Activated B cell treated with CpG ODN at 0.5 μM for 24 hours (primary cell): ENCODE data around the gene KDR. TPM values are rescaled to one million over a fixed set of nuclear protein-coding genes. Genes with fewer than 3 reads are reported as not detected.

Experiments used
- ATAC-seq: fragments of 200-7000 bp; cut with Tn5 transposase; one replicate; pipeline ENCODE4 v1.10.0; 2021; ENCODE audit warnings: low read depth, mild to moderate bottlenecking, moderate library complexity
- CTCF ChIA-PET: fragments of 350-600 bp; sonication (Branson Sonifier 250); formaldehyde crosslinking; loops from one replicate; lab custom pipeline; 2021; ENCODE audit warnings: antibody characterized with exemption; lab: Charles Lee
- POLR2A ChIA-PET: fragments of 350-600 bp; sonication (Branson Sonifier 250); formaldehyde crosslinking; loops from one replicate; lab custom pipeline; 2021; ENCODE audit warnings: antibody characterized with exemption; lab: Charles Lee
- DNase-seq: peaks from one replicate; pipeline ENCODE4 v3.0.0; 2022
- H3K27ac Mint-ChIP-seq: one replicate; pipeline ENCODE4 v1.8.0; 2020; ENCODE audit warnings: mixed read lengths
- H3K27me3 Mint-ChIP-seq: one replicate; pipeline ENCODE4 v1.8.0; 2021; ENCODE audit warnings: mixed read lengths
- H3K36me3 Mint-ChIP-seq: one replicate; pipeline ENCODE4 v1.8.0; 2021; ENCODE audit warnings: low read depth, mixed read lengths
- H3K4me1 Mint-ChIP-seq: one replicate; pipeline ENCODE4 v1.8.0; 2021; ENCODE audit warnings: mixed read lengths
- H3K4me3 Mint-ChIP-seq: one replicate; pipeline ENCODE4 v1.8.0; 2020; ENCODE audit warnings: mild to moderate bottlenecking, mixed read lengths
- H3K9me3 Mint-ChIP-seq: one replicate; pipeline ENCODE4 v1.8.0; 2020; ENCODE audit warnings: mixed read lengths
- intact Hi-C: fragments of 100-400 bp; cut with micrococcal nuclease; formaldehyde crosslinking; loops from one replicate; pipeline ENCODE4 v1.15.1; 2024
- total RNA-seq: library from RNA; stranded (reverse); gene quantifications from 2 replicates; pipeline ENCODE4 v1.2.3, GENCODE V29; 2022
- TF ChIP-seq, protein P1 (sequence below): fragments of 200-600 bp; IDR thresholded peaks from one replicate; pipeline ENCODE4 v1.8.0; 2022; ENCODE audit warnings: antibody characterized with exemption, mild to moderate bottlenecking

KDR gene
- total RNA-seq, 1 donor from 2014 or later = not detected

DNA sequence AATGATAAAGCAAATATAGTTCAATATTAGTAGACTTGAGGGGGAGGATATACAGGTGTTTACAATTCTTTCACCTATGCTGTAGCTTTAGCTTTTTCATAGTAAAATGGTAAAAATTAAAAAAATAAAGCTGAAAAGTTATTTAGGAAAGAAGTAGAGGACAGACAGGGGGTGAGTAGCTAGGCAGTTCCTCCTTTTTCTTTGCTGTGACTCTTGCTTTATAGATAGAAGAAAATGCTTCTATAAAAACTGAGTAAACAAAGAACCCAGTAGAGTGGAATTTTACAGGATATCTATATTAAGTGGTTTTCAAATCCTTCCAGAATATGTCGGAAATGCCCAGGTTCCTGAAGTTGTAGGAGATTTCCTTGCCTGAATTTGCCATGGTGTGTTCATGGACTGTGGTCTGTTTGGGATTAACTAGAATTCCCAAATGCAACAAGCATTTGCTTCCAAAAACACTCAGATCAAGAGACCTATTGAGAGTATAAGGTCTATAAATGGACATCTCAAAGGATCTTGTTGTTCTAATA, 74.9 kb downstream of the KDR start:
- ChIA-PET CTCF (no interaction called here), POLR2A (no interaction called here)
- Mint-ChIP-seq H3K36me3 (no peaks in the 10 kb centered on the region), H3K27ac (no peak overlapping the region), H3K4me3 (no peak overlapping the region), H3K27me3 (no peaks in the 10 kb centered on the region), H3K9me3 (peaks cover 9% of the 10 kb centered on the region), H3K4me1 (no peaks in the 10 kb centered on the region)
- TF ChIP-seq, protein P1, sequence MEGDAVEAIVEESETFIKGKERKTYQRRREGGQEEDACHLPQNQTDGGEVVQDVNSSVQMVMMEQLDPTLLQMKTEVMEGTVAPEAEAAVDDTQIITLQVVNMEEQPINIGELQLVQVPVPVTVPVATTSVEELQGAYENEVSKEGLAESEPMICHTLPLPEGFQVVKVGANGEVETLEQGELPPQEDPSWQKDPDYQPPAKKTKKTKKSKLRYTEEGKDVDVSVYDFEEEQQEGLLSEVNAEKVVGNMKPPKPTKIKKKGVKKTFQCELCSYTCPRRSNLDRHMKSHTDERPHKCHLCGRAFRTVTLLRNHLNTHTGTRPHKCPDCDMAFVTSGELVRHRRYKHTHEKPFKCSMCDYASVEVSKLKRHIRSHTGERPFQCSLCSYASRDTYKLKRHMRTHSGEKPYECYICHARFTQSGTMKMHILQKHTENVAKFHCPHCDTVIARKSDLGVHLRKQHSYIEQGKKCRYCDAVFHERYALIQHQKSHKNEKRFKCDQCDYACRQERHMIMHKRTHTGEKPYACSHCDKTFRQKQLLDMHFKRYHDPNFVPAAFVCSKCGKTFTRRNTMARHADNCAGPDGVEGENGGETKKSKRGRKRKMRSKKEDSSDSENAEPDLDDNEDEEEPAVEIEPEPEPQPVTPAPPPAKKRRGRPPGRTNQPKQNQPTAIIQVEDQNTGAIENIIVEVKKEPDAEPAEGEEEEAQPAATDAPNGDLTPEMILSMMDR = no peak
- DNase-seq = no peak
- no peak for ATAC-seq
- intact Hi-C loops = no loop called here

GRCh38 chr4:55038176-55038890, 87.1 kb downstream of the KDR start:
- TF ChIP-seq, protein P1 = no peak
- no peak for ATAC-seq
- intact Hi-C loops = no loop called here
- no peak overlapping the region for H3K4me3 Mint-ChIP-seq
- no peaks in the 10 kb centered on the region for H3K27me3 Mint-ChIP-seq
- peaks cover 6% of the 10 kb centered on the region for H3K9me3 Mint-ChIP-seq
- CTCF ChIA-PET = no interaction called here
- POLR2A ChIA-PET = no interaction called here
- no peak for DNase-seq
- H3K36me3 Mint-ChIP-seq = no peaks in the 10 kb centered on the region
- no peak overlapping the region for H3K27ac Mint-ChIP-seq
- no peaks in the 10 kb centered on the region for H3K4me1 Mint-ChIP-seq

GRCh38 chr4:55037728-55038127, 87.7 kb downstream of the KDR start:
- no peak for DNase-seq
- TF ChIP-seq, protein P1 = no peak
- ChIA-PET CTCF (no interaction called here), POLR2A (no interaction called here)
- Mint-ChIP-seq H3K4me3 (no peak overlapping the region), H3K27me3 (no peaks in the 10 kb centered on the region), H3K9me3 (peaks cover 6% of the 10 kb centered on the region), H3K4me1 (no peaks in the 10 kb centered on the region), H3K27ac (no peak overlapping the region), H3K36me3 (no peaks in the 10 kb centered on the region)
- intact Hi-C loops = no loop called here
- ATAC-seq = no peak

DNA sequence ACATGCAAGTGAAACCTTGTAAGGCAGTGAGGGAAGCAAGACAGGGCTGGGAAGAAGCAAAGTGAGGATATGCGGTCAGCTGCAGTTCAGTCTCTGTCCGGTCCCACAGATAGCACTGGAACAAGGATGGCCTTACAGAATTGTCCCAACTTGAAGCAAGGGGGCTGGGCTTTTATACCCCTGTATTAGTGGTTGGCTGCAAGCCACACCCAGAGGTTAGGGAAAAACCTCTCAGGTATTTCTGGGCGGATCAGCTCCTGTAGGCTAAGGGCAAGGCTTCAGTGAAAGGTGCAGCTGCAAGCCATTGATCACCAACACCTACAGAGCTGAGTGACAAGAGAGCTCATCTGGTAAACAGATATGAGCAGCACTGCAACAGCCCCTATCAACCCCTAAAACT, 89.0 kb downstream of the KDR start:
- Mint-ChIP-seq H3K27me3 (no peaks in the 10 kb centered on the region), H3K4me1 (no peaks in the 10 kb centered on the region), H3K36me3 (no peaks in the 10 kb centered on the region), H3K27ac (no peak overlapping the region), H3K9me3 (peaks cover 5% of the 10 kb centered on the region), H3K4me3 (no peak overlapping the region)
- ATAC-seq (no peak), DNase-seq (no peak)
- intact Hi-C loops = no loop called here
- POLR2A ChIA-PET = no interaction called here
- TF ChIP-seq, protein P1 = no peak
- CTCF ChIA-PET = no interaction called here

DNA sequence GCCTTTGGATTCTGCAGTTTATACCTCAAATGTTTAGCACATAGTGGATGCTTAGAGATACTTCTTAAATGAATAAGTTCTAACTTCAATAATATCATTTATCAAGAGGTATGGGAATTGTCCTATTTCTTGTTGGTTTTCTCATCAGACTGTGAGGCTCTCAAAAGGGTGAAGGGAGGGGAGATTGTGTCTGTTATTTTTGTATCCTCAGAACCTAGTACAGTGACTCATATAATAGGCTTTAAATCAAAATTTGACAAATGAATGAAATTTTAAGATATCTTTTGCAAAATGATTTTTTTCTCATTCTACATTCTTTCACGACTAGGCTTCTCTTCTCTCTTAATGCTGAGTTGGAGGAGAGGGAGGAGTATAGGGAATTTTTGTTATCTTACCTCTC, 89.5 kb downstream of the KDR start:
- DNase-seq (no peak), ATAC-seq (no peak)
- H3K4me1 Mint-ChIP-seq = no peaks in the 10 kb centered on the region
- H3K36me3 Mint-ChIP-seq = no peaks in the 10 kb centered on the region
- no peaks in the 10 kb centered on the region for H3K27me3 Mint-ChIP-seq
- peaks cover under 1% of the 10 kb centered on the region for H3K9me3 Mint-ChIP-seq
- TF ChIP-seq, protein P1 = no peak
- ChIA-PET POLR2A (no interaction called here), CTCF (no interaction called here)
- no peak overlapping the region for H3K27ac Mint-ChIP-seq
- intact Hi-C loops = no loop called here
- H3K4me3 Mint-ChIP-seq = no peak overlapping the region
